Suprapubic skin (tissue), 4 donors: ENCODE measurements around the gene TRMT2B. TPM values are rescaled to one million over a fixed set of nuclear protein-coding genes. Genes with fewer than 3 reads are reported as not detected.
A peak's percentile ranks its signal among the peaks of the same experiment; 100 is the strongest.

Experiments used
- DNase-seq, 2 donors: peaks; one replicate each; pipeline ENCODE4 v3.0.0-alpha.2; 2019; ENCODE audit warnings: low spot score in 2 of 2
- H3K27ac ChIP-seq: fragments of 200-600 bp; sonication (generic); one replicate; pipeline ENCODE4 v1.5.1; 2019
- H3K27me3 ChIP-seq: fragments of 200-600 bp; sonication (generic); one replicate; pipeline ENCODE4 v1.5.1; 2019
- H3K36me3 ChIP-seq: fragments of 200-600 bp; sonication (generic); one replicate; pipeline ENCODE4 v1.5.1; 2019
- H3K4me1 ChIP-seq: fragments of 200-600 bp; sonication (generic); one replicate; pipeline ENCODE4 v1.5.1; 2019
- H3K4me3 ChIP-seq: fragments of 200-600 bp; sonication (generic); one replicate; pipeline ENCODE4 v1.5.1; 2019; ENCODE audit warnings: mild to moderate bottlenecking
- H3K9me3 ChIP-seq: fragments of 200-600 bp; sonication (generic); one replicate; pipeline ENCODE4 v1.5.1; 2019
- CTCF ChIP-seq, 2 donors: fragments of 200-600 bp in 1 of 2; fragments of 450-650 bp in 1 of 2; sonication (generic) in 1 of 2; IDR thresholded peaks; one replicate each; pipeline ENCODE4 v1.5.1; 2016 to 2019; ENCODE audit warnings: antibody characterized with exemption in 2 of 2, mild to moderate bottlenecking in 1 of 2, moderate library complexity in 1 of 2
- EP300 ChIP-seq: sonication (generic); formaldehyde crosslinking; IDR thresholded peaks from one replicate; pipeline ENCODE4 v1.6.1; 2017; ENCODE audit warnings: antibody characterized with exemption
- POLR2A ChIP-seq, 2 donors: fragments of 450-650 bp; IDR thresholded peaks; one replicate each; pipeline ENCODE4 v1.6.1; 2017; ENCODE audit warnings: antibody characterized with exemption in 2 of 2, mild to moderate bottlenecking in 2 of 2, moderate library complexity in 2 of 2
- POLR2AphosphoS5 ChIP-seq, 3 donors: sonication (generic); formaldehyde crosslinking; IDR thresholded peaks; one replicate each; pipeline ENCODE4 v1.6.1; 2017; ENCODE audit warnings: antibody characterized with exemption in 3 of 3
- WGBS: methylation state at CpG from one replicate; pipeline ENCODE4 v1.1.5; 2018; 5-methylcytosine and 5-hydroxymethylcytosine counted together
- total RNA-seq, 4 donors: library from RNA; depleted of rRNA; stranded (reverse); fragments of >200 nt; gene quantifications; one replicate each; pipeline ENCODE4 v1.1.0, GENCODE V29; 2016

The TRMT2B gene
- total RNA-seq, 4 donors from 2014 or later = 13.6 to 34.8 (median 19.0) TPM

GRCh38 chrX:101080326-101081124, 28.6 kb upstream of the TRMT2B start:
- no peak overlapping the region for H3K4me3 ChIP-seq
- WGBS = 65% methylated on average over 3 of the region's 3 CpGs
- no peaks in the 10 kb centered on the region for H3K4me1 ChIP-seq

GRCh38 chrX:101079736-101080270, 27.9 kb upstream of the TRMT2B start:
- DNase-seq = no peak
- Histone ChIP-seq H3K9me3 (no peaks in the 10 kb centered on the region), H3K36me3 (no peaks in the 10 kb centered on the region), H3K4me1 (no peaks in the 10 kb centered on the region), H3K27me3 (no peaks in the 10 kb centered on the region), H3K27ac (no peak overlapping the region), H3K4me3 (no peak overlapping the region)
- TF ChIP-seq POLR2AphosphoS5 (IDR thresholded peaks at IDR 0.05) = no peak
- TF ChIP-seq EP300 = no peak
- 60% methylated on average over 8 of the region's 8 CpGs for whole genome bisulfite sequencing

More at GRCh38 chrX:101080326-101081124, 28.6 kb upstream of the TRMT2B start:
- no peak for TF ChIP-seq EP300
- Histone ChIP-seq H3K9me3 (no peaks in the 10 kb centered on the region), H3K27ac (no peak overlapping the region), H3K36me3 (no peaks in the 10 kb centered on the region), H3K27me3 (no peaks in the 10 kb centered on the region)
- DNase-seq = no peak

GRCh38 chrX:101078716-101079598, 27.0 kb upstream of the TRMT2B start, which contains the start of gene TMEM35A:
Gene TMEM35A (plus strand): TSS chrX:101078879. CDS start chrX:101079003, 124 bp downstream.
- Histone ChIP-seq H3K27me3 (no peaks in the 10 kb centered on the region), H3K4me3 (peak within 1 kb of the TSS; percentile 33), H3K36me3 (no peaks in the 10 kb centered on the region), H3K27ac (no peak within 1 kb of the TSS), H3K4me1 (no peaks in the 10 kb centered on the region), H3K9me3 (no peaks in the 10 kb centered on the region)
- TF ChIP-seq CTCF (IDR thresholded peaks at IDR 0.05) = no peak
- TF ChIP-seq EP300 = no peak
- TF ChIP-seq POLR2A (IDR thresholded peaks at IDR 0.05) = no peak
- TF ChIP-seq POLR2AphosphoS5 (IDR thresholded peaks at IDR 0.05) = no peak
- WGBS = 22% methylated on average over 23 of the region's 23 CpGs
- DNase-seq = no peak

GRCh38 chrX:101071582-101071981, 19.7 kb upstream of the TRMT2B start:
- Histone ChIP-seq H3K27me3 (no peaks in the 10 kb centered on the region), H3K4me1 (no peaks in the 10 kb centered on the region), H3K27ac (no peak overlapping the region), H3K9me3 (no peaks in the 10 kb centered on the region), H3K4me3 (no peak overlapping the region), H3K36me3 (no peaks in the 10 kb centered on the region)
- 60% methylated on average over 3 of the region's 3 CpGs for WGBS
- TF ChIP-seq EP300 = no peak
- no peak for TF ChIP-seq POLR2A (IDR thresholded peaks at IDR 0.05)
- no peak for TF ChIP-seq CTCF (IDR thresholded peaks at IDR 0.05)
- no peak for TF ChIP-seq POLR2AphosphoS5 (IDR thresholded peaks at IDR 0.05)
- no peak for DNase-seq

GRCh38 chrX:101062176-101062575, 10.3 kb upstream of the TRMT2B start:
- no peaks in the 10 kb centered on the region for H3K27me3 ChIP-seq
- no peaks in the 10 kb centered on the region for H3K9me3 ChIP-seq
- H3K4me3 ChIP-seq = no peak overlapping the region
- no peak overlapping the region for H3K27ac ChIP-seq
- H3K36me3 ChIP-seq = no peaks in the 10 kb centered on the region
- DNase-seq = no peak
- no peak for TF ChIP-seq POLR2A (IDR thresholded peaks at IDR 0.05)
- TF ChIP-seq EP300 = no peak
- TF ChIP-seq CTCF (IDR thresholded peaks at IDR 0.05) = no peak
- TF ChIP-seq POLR2AphosphoS5 (IDR thresholded peaks at IDR 0.05) = no peak
- no peaks in the 10 kb centered on the region for H3K4me1 ChIP-seq
